Bronchial epithelial cell (primary cell): ENCODE data around the gene SBSN. TPM values are rescaled to one million over a fixed set of nuclear protein-coding genes. Genes with fewer than 3 reads are reported as not detected.

Source experiments
- DNase-seq: peaks from one replicate; pipeline ENCODE4 v3.0.0-alpha.2; 2010; ENCODE audit warnings: low read depth
- FAIRE-seq: peaks from 2 replicates; lab custom pipeline; 2011; peaks lifted over from hg19 to GRCh38; lab: Jason Lieb, UNC
- H3K27me3 ChIP-seq: 2 replicates; pipeline ENCODE4 v1.5.1; 2011; ENCODE audit warnings: low read length; ENCODE audit not compliant: control insufficient read depth, insufficient read depth
- H3K36me3 ChIP-seq: 2 replicates; pipeline ENCODE4 v1.5.1; 2011; ENCODE audit warnings: low read length; ENCODE audit not compliant: control insufficient read depth, insufficient read depth
- H3K4me3 ChIP-seq: 2 replicates; pipeline ENCODE4 v1.5.1; 2011; ENCODE audit warnings: mild to moderate bottlenecking, low read depth, low read length, control low read depth
- CTCF ChIP-seq: IDR thresholded peaks from 2 replicates; pipeline ENCODE4 v1.5.1; 2011; ENCODE audit warnings: mild to moderate bottlenecking, moderate library complexity, low read length, control low read depth, inconsistent platforms; ENCODE audit not compliant: insufficient read depth, severe bottlenecking
- total RNA-seq: library from RNA; depleted of rRNA; stranded (reverse); fragments of >200 nt; gene quantifications from 2 replicates; pipeline ENCODE4 v1.2.1, GENCODE V29; 2014

The SBSN gene
- total RNA-seq, 1 donor from 2014 or later, result 9.5 TPM

DNA sequence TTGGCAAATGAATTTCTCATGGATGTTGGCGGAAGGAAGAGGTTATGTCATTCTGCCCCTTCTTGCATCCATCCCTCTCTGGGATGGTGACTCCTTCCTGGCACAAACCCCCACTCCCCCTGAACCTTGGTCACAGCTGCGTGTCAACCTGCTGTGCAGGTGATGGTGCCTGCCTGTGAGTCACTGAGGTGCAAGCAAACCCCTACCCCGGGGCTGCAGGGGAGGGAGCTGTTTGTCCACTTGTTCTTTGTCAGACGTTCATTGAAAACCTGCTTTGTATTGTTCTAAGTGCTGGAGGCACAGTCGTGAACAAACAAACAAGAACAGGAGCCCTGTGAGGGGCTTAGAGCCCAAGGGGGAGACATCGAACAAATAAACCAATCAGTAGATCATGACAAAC is 3.2 kb upstream of the SBSN start:
- Histone ChIP-seq H3K4me3 (no peak overlapping the region), H3K36me3 (no peaks in the 10 kb centered on the region), H3K27me3 (peaks cover 5% of the 10 kb centered on the region)
- FAIRE-seq (no peak), DNase-seq (peak; percentile 53)
- no peak for TF ChIP-seq CTCF

DNA sequence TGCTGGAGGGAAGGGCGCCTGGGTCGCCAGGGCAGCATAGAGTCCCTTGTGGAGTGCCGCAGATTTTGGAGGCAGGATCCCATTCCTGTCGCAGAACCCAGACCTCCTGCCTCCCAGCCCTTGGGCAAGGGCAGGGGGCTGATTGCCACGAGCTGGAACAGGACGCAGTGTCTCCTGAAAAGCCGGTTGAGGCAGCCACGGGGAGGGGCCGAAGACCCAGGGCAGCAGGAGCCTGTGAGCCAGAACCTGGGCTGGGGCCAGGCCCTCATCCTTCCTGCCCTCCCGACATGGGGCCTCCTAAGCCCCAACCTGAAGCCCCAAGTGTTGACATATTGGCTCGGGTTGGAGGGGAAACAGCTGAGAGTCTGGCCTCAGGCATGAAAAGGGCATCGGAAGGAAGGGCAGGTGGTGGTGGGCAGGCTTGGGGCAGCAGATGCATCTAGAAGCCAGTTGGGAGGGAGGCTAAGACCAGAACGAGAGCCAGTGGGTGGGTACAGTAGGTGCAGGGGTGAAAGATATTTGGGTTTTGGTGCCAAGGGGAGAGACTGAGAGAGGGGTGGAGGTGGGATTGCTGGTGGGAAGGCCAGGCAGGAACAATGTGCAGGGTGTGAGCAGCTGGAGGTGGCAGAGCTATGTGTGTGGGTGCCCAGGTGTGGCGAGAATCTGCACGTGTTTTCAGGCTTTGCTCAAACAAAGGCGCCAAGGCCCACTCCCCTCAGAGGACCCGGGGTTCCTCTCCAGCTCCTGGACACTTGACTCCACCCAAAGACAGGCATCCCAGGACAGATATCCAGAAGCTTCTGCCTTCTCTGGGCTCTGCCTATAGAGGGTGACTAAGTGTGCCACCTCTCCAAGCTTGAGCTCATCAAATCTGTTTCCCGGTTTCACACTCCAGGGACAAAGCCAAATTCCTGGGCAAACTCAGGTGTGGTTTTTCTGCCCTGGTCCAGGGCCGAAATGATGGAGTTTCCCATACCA is 1.4 kb upstream of the SBSN start:
- no peak for FAIRE-seq
- H3K27me3 ChIP-seq, result peaks cover 13% of the 10 kb centered on the region
- H3K36me3 ChIP-seq, result no peaks in the 10 kb centered on the region
- peak; percentile 12 for DNase-seq
- H3K4me3 ChIP-seq, result no peak overlapping the region
- no peak for TF ChIP-seq CTCF

GRCh38 chr19:35525873-35526272 is 2.2 kb downstream of the SBSN start:
- no peak for TF ChIP-seq CTCF
- no peak for DNase-seq
- no peak for FAIRE-seq
- H3K4me3 ChIP-seq, result no peak overlapping the region
- H3K27me3 ChIP-seq, result peaks cover 7% of the 10 kb centered on the region
- no peaks in the 10 kb centered on the region for H3K36me3 ChIP-seq

GRCh38 chr19:35524181-35524837 is 3.8 kb downstream of the SBSN start:
- DNase-seq (no peak), FAIRE-seq (no peak)
- H3K27me3 ChIP-seq, result peaks cover 7% of the 10 kb centered on the region
- no peak overlapping the region for H3K4me3 ChIP-seq
- no peaks in the 10 kb centered on the region for H3K36me3 ChIP-seq
- no peak for TF ChIP-seq CTCF

GRCh38 chr19:35522745-35523327 is 5.3 kb downstream of the SBSN start:
- no peak for TF ChIP-seq CTCF
- H3K36me3 ChIP-seq, result no peaks in the 10 kb centered on the region
- H3K4me3 ChIP-seq, result no peak overlapping the region
- DNase-seq (no peak), FAIRE-seq (no peak)
- peaks cover 7% of the 10 kb centered on the region for H3K27me3 ChIP-seq
